ACC112 (cell line): ENCODE measurements around the gene PPM1G.

Experiments used
- H2AFZ ChIP-seq: fragments of 200-600 bp; sonication (generic); one replicate; pipeline ENCODE4 v1.6.0; 2017; ENCODE audit warnings: antibody characterized with exemption, low read length; ENCODE audit not compliant: unreplicated experiment
- H3K27ac ChIP-seq: fragments of 200-600 bp; sonication (generic); 2 replicates; pipeline ENCODE4 v1.5.1; 2014; ENCODE audit warnings: low read depth, mild to moderate bottlenecking, antibody characterized with exemption, low read length, moderate library complexity
- H3K27me3 ChIP-seq: fragments of 200-600 bp; sonication (generic); 2 replicates; pipeline ENCODE4 v1.6.1; 2014; ENCODE audit warnings: mild to moderate bottlenecking, antibody characterized with exemption, low read length, moderate library complexity, mixed read lengths; ENCODE audit not compliant: insufficient read depth
- H3K36me3 ChIP-seq: fragments of 200-600 bp; sonication (generic); 2 replicates; pipeline ENCODE4 v1.6.1; 2016; ENCODE audit warnings: mild to moderate bottlenecking, antibody characterized with exemption, low read length, moderate library complexity, mixed read lengths; ENCODE audit not compliant: insufficient read depth
- H3K4me1 ChIP-seq: fragments of 200-600 bp; sonication (generic); one replicate; pipeline ENCODE4 v1.6.1; 2016; ENCODE audit warnings: low read length, mixed read lengths; ENCODE audit not compliant: insufficient read depth, unreplicated experiment, control insufficient read depth
- H3K4me3 ChIP-seq: fragments of 200-600 bp; sonication (generic); 2 replicates; pipeline ENCODE4 v1.5.1; 2014; ENCODE audit warnings: mild to moderate bottlenecking, low read depth, low read length
- H3K79me2 ChIP-seq: fragments of 200-600 bp; sonication (generic); one replicate; pipeline ENCODE4 v1.6.0; 2016; ENCODE audit warnings: low read length; ENCODE audit not compliant: control insufficient read depth, unreplicated experiment, insufficient read depth

PPM1G gene

GRCh38 chr2:27409321-27410073 lies at the start of gene PPM1G:
Gene PPM1G, minus strand, starts transcription at chr2:27409591. Its CDS starts 169 bp downstream, at chr2:27409422.
- H3K27ac ChIP-seq, result peak within 1 kb of the TSS; percentile 76
- no peaks in the 10 kb centered on the region for H3K36me3 ChIP-seq
- H3K27me3 ChIP-seq, result no peaks in the 10 kb centered on the region
- H3K79me2 ChIP-seq, result peaks cover 46% of the 10 kb centered on the region
- peaks cover 6% of the 10 kb centered on the region for H3K4me1 ChIP-seq
- peak within 1 kb of the TSS; percentile 97 for H3K4me3 ChIP-seq
- H2AFZ ChIP-seq, result peak within 1 kb of the TSS; percentile 67

GRCh38 chr2:27453968-27454367 lies 44.6 kb upstream of the PPM1G start:
- Histone ChIP-seq H3K79me2 (no peaks in the 10 kb centered on the region), H2AFZ (no peak overlapping the region), H3K36me3 (peaks cover 7% of the 10 kb centered on the region), H3K4me1 (no peaks in the 10 kb centered on the region), H3K4me3 (no peak overlapping the region), H3K27ac (no peak overlapping the region), H3K27me3 (no peaks in the 10 kb centered on the region)

GRCh38 chr2:27451095-27451494 lies 41.7 kb upstream of the PPM1G start:
- no peaks in the 10 kb centered on the region for H3K4me1 ChIP-seq
- H3K79me2 ChIP-seq, result no peaks in the 10 kb centered on the region
- H3K36me3 ChIP-seq, result peaks cover 8% of the 10 kb centered on the region; the same call in 1 of the 2 replicates
- H3K4me3 ChIP-seq, result no peak overlapping the region
- H3K27ac ChIP-seq, result no peak overlapping the region
- H3K27me3 ChIP-seq, result no peaks in the 10 kb centered on the region
- H2AFZ ChIP-seq, result no peak overlapping the region

GRCh38 chr2:27448381-27448780 lies 39.0 kb upstream of the PPM1G start:
- Histone ChIP-seq H3K4me1 (no peaks in the 10 kb centered on the region), H2AFZ (no peak overlapping the region), H3K27me3 (no peaks in the 10 kb centered on the region), H3K27ac (no peak overlapping the region), H3K36me3 (peaks cover 13% of the 10 kb centered on the region), H3K79me2 (no peaks in the 10 kb centered on the region), H3K4me3 (no peak overlapping the region)

- H3K36me3 ChIP-seq, result peaks cover 12% of the 10 kb centered on the region
- H2AFZ ChIP-seq, result no peak overlapping the region
- H3K4me3 ChIP-seq, result no peak overlapping the region
- no peaks in the 10 kb centered on the region for H3K79me2 ChIP-seq
- H3K4me1 ChIP-seq, result no peaks in the 10 kb centered on the region
- no peaks in the 10 kb centered on the region for H3K27me3 ChIP-seq
- H3K27ac ChIP-seq, result no peak overlapping the region
Measured at GRCh38 chr2:27446057-27446456, 36.7 kb upstream of the PPM1G start.

GRCh38 chr2:27445615-27446014 lies 36.2 kb upstream of the PPM1G start:
- Histone ChIP-seq H3K36me3 (peaks cover 13% of the 10 kb centered on the region; the same call in 1 of the 2 replicates), H3K27ac (no peak overlapping the region), H3K4me1 (no peaks in the 10 kb centered on the region), H3K27me3 (no peaks in the 10 kb centered on the region), H3K79me2 (no peaks in the 10 kb centered on the region), H3K4me3 (no peak overlapping the region), H2AFZ (no peak overlapping the region)

GRCh38 chr2:27445155-27445554 lies 35.8 kb upstream of the PPM1G start:
- no peak overlapping the region for H3K27ac ChIP-seq
- no peaks in the 10 kb centered on the region for H3K27me3 ChIP-seq
- no peak overlapping the region for H3K4me3 ChIP-seq
- H3K4me1 ChIP-seq, result no peaks in the 10 kb centered on the region
- no peak overlapping the region for H2AFZ ChIP-seq
- peaks cover 16% of the 10 kb centered on the region; the same call in 1 of the 2 replicates for H3K36me3 ChIP-seq
- no peaks in the 10 kb centered on the region for H3K79me2 ChIP-seq

- H3K27me3 ChIP-seq, result no peaks in the 10 kb centered on the region
- no peak overlapping the region for H2AFZ ChIP-seq
- peaks cover 16% of the 10 kb centered on the region; the same call in 1 of the 2 replicates for H3K36me3 ChIP-seq
- H3K27ac ChIP-seq, result no peak overlapping the region
- no peak overlapping the region for H3K4me3 ChIP-seq
- H3K79me2 ChIP-seq, result no peaks in the 10 kb centered on the region
- H3K4me1 ChIP-seq, result no peaks in the 10 kb centered on the region
Measured at GRCh38 chr2:27442920-27443282, 33.5 kb upstream of the PPM1G start.

- Histone ChIP-seq H3K4me3 (no peak within 1 kb of the TSS), H3K36me3 (peaks cover 18% of the 10 kb centered on the region; the same call in 1 of the 2 replicates), H3K27me3 (no peaks in the 10 kb centered on the region), H3K79me2 (no peaks in the 10 kb centered on the region), H2AFZ (no peak within 1 kb of the TSS), H3K4me1 (no peaks in the 10 kb centered on the region), H3K27ac (no peak within 1 kb of the TSS)
Measured at GRCh38 chr2:27441958-27442919, 32.8 kb upstream of the PPM1G start, which contains the start of gene KRTCAP3. Gene KRTCAP3, plus strand, starts transcription at chr2:27442381. Its CDS starts 32 bp downstream, at chr2:27442413.

- no peaks in the 10 kb centered on the region for H3K27me3 ChIP-seq
- H3K27ac ChIP-seq, result no peak overlapping the region
- no peaks in the 10 kb centered on the region for H3K79me2 ChIP-seq
- no peak overlapping the region for H2AFZ ChIP-seq
- H3K4me1 ChIP-seq, result no peaks in the 10 kb centered on the region
- no peak overlapping the region for H3K4me3 ChIP-seq
- peaks cover 23% of the 10 kb centered on the region; the same call in 1 of the 2 replicates for H3K36me3 ChIP-seq
Measured at GRCh38 chr2:27441226-27441926, 32.0 kb upstream of the PPM1G start.
